Inflammatory macrophage treated with lipopolysaccharide for 4 hours (primary cell): ENCODE data around the gene RFC5.
"Not testable (repeated sequence)": the region's sequence is repeated elsewhere in the genome, so short reads cannot be mapped to it uniquely, and the experiment has no call there.

Source experiments
- DNase-seq: peaks from one replicate; pipeline ENCODE4 v3.0.0-alpha.2; 2020

RFC5 gene

GRCh38 chr12:118053071-118053985, 36.8 kb downstream of the RFC5 start:
- DNase-seq, result no peak

- peak; percentile 67 for DNase-seq
Measured at GRCh38 chr12:118055144-118055557, 38.6 kb downstream of the RFC5 start.

- DNase-seq, result no peak
Measured at GRCh38 chr12:118055865-118056773, 39.6 kb downstream of the RFC5 start.

GRCh38 chr12:118058227-118058626, 41.7 kb downstream of the RFC5 start:
- DNase-seq, result no peak

GRCh38 chr12:118058881-118059280, 42.4 kb downstream of the RFC5 start:
- no peak for DNase-seq

GRCh38 chr12:118059341-118060191, 43.1 kb downstream of the RFC5 start:
- DNase-seq, result peak; percentile 84

- DNase-seq, result peak; percentile 67
Measured at GRCh38 chr12:118060301-118061010, 44.0 kb downstream of the RFC5 start.

- DNase-seq, result peak; percentile 83
Measured at GRCh38 chr12:118061011-118061872, 44.7 kb downstream of the RFC5 start, which contains the start of gene WSB2. Gene WSB2, minus strand, starts transcription at chr12:118061179. Its CDS starts 131 bp downstream, at chr12:118061048.

GRCh38 chr12:118061873-118062843, 45.7 kb downstream of the RFC5 start:
- DNase-seq, result peak; percentile 64

GRCh38 chr12:118063576-118064391, 47.3 kb downstream of the RFC5 start:
- DNase-seq, result peak; percentile 60

- DNase-seq, result peak; percentile 41
Measured at GRCh38 chr12:118064608-118065007, 48.1 kb downstream of the RFC5 start.

GRCh38 chr12:118065380-118065779, 48.9 kb downstream of the RFC5 start:
- peak; percentile 41 for DNase-seq

- peak; percentile 43 for DNase-seq
Measured at GRCh38 chr12:118068445-118068844, 51.9 kb downstream of the RFC5 start.

- no peak for DNase-seq
Measured at GRCh38 chr12:118070650-118071049, 54.1 kb downstream of the RFC5 start.

- no peak for DNase-seq
Measured at GRCh38 chr12:118073768-118074167, 57.3 kb downstream of the RFC5 start.

- not testable (repeated sequence) for DNase-seq
Measured at GRCh38 chr12:118081521-118081920, 65.0 kb downstream of the RFC5 start.
